SK-N-SH treated with all-trans-retinoic acid at 6 μM for 48 hours (cell line): ENCODE data around the gene KREMEN1.

Experiments
- ATAC-seq: fragments of 200-7000 bp; cut with Tn5 transposase; 3 replicates; pipeline ENCODE4 v1.9.1; 2020; ENCODE audit warnings: mild to moderate bottlenecking, moderate library complexity
- ARNTL ChIP-seq: fragments of 450-650 bp; formaldehyde crosslinking; IDR thresholded peaks from 2 replicates; pipeline ENCODE4 v1.5.0; 2020; ENCODE audit warnings: low read depth, mild to moderate bottlenecking, moderate library complexity, borderline replicate concordance
- BACH2 ChIP-seq: fragments of 250-450 bp; sonication (Bioruptor Pico); IDR thresholded peaks from 2 replicates; pipeline ENCODE4 v1.9.0; 2021; ENCODE audit warnings: mild to moderate bottlenecking, borderline replicate concordance
- CSDC2 ChIP-seq: fragments of 250-450 bp; sonication (Bioruptor Pico); IDR thresholded peaks from 2 replicates; pipeline ENCODE4 v1.5.0; 2020; ENCODE audit warnings: mild to moderate bottlenecking, moderate library complexity
- CSRNP3 ChIP-seq: fragments of 250-450 bp; sonication (Bioruptor Pico); IDR thresholded peaks from 2 replicates; pipeline ENCODE4 v1.5.1; 2021; ENCODE audit warnings: mild to moderate bottlenecking, moderate library complexity
- ESRRG ChIP-seq: fragments of 250-450 bp; sonication (Bioruptor Pico); IDR thresholded peaks from 2 replicates; pipeline ENCODE4 v1.6.1; 2021; ENCODE audit warnings: mild to moderate bottlenecking
- GLIS3 ChIP-seq: fragments of 250-450 bp; sonication (Bioruptor Pico); IDR thresholded peaks from 2 replicates; pipeline ENCODE4 v1.5.0; 2020; ENCODE audit warnings: mild to moderate bottlenecking, moderate library complexity
- ISL1 ChIP-seq: fragments of 250-450 bp; sonication (Bioruptor Pico); IDR thresholded peaks from 2 replicates; pipeline ENCODE4 v2.1.2; 2022; ENCODE audit warnings: mild to moderate bottlenecking, moderate library complexity
- OSR1 ChIP-seq: fragments of 250-450 bp; sonication (Bioruptor Pico); IDR thresholded peaks from 2 replicates; pipeline ENCODE4 v1.8.0; 2022; ENCODE audit warnings: moderate library complexity, mild to moderate bottlenecking, inconsistent platforms
- PPARA ChIP-seq: fragments of 250-450 bp; sonication (Bioruptor Pico); IDR thresholded peaks from 2 replicates; pipeline ENCODE4 v1.5.0; 2020; ENCODE audit warnings: mild to moderate bottlenecking, borderline replicate concordance
- RARB ChIP-seq: fragments of 250-450 bp; sonication (Bioruptor Pico); IDR thresholded peaks from 2 replicates; pipeline ENCODE4 v1.8.0; 2021; ENCODE audit warnings: mild to moderate bottlenecking, moderate library complexity
- SNAI2 ChIP-seq: fragments of 250-450 bp; sonication (Bioruptor Pico); IDR thresholded peaks from 2 replicates; pipeline ENCODE4 v1.5.0; 2020; ENCODE audit warnings: mild to moderate bottlenecking, moderate library complexity
- TCF4 ChIP-seq: fragments of 250-450 bp; sonication (Bioruptor Pico); IDR thresholded peaks from 2 replicates; pipeline ENCODE4 v1.8.0; 2021; ENCODE audit warnings: mild to moderate bottlenecking, moderate library complexity, borderline replicate concordance
- TOX ChIP-seq: fragments of 250-450 bp; sonication (Bioruptor Pico); IDR thresholded peaks from 2 replicates; pipeline ENCODE4 v1.8.0; 2021; ENCODE audit warnings: mild to moderate bottlenecking, moderate library complexity, borderline replicate concordance
- TSHZ2 ChIP-seq: fragments of 250-450 bp; sonication (Bioruptor Pico); IDR thresholded peaks from 2 replicates; pipeline ENCODE4 v1.5.0; 2020; ENCODE audit warnings: mild to moderate bottlenecking, moderate library complexity
- ZC3H10 ChIP-seq: fragments of 250-450 bp; sonication (Bioruptor Pico); IDR thresholded peaks from 2 replicates; pipeline ENCODE4 v1.5.1; 2021; ENCODE audit warnings: mild to moderate bottlenecking, moderate library complexity
- ZFP3 ChIP-seq: fragments of 250-450 bp; sonication (Bioruptor Pico); IDR thresholded peaks from 2 replicates; pipeline ENCODE4 v1.5.0; 2020; ENCODE audit warnings: mild to moderate bottlenecking, moderate library complexity
- ZNF565 ChIP-seq: fragments of 450-650 bp; formaldehyde crosslinking; conservative IDR thresholded peaks from 2 replicates; pipeline ENCODE4 v1.5.0; 2020; ENCODE audit warnings: low read depth, mild to moderate bottlenecking, moderate library complexity
- ZNF70 ChIP-seq: fragments of 450-650 bp; formaldehyde crosslinking; IDR thresholded peaks from 2 replicates; pipeline ENCODE4 v1.5.0; 2020; ENCODE audit warnings: mild to moderate bottlenecking, moderate library complexity
- ZNF8 ChIP-seq: fragments of 450-650 bp; formaldehyde crosslinking; IDR thresholded peaks from 2 replicates; pipeline ENCODE4 v1.5.0; 2020; ENCODE audit warnings: mild to moderate bottlenecking, moderate library complexity
- TF ChIP-seq, protein P1 (sequence below): fragments of 250-450 bp; sonication (Bioruptor Pico); IDR thresholded peaks from 2 replicates; pipeline ENCODE4 v1.5.1; 2020; ENCODE audit warnings: low read depth, mild to moderate bottlenecking, moderate library complexity
- TF ChIP-seq, protein P2 (sequence below): fragments of 250-450 bp; sonication (Bioruptor Pico); IDR thresholded peaks from 2 replicates; pipeline ENCODE4 v1.8.0; 2020; ENCODE audit warnings: mild to moderate bottlenecking, moderate library complexity, borderline replicate concordance

KREMEN1 gene

DNA sequence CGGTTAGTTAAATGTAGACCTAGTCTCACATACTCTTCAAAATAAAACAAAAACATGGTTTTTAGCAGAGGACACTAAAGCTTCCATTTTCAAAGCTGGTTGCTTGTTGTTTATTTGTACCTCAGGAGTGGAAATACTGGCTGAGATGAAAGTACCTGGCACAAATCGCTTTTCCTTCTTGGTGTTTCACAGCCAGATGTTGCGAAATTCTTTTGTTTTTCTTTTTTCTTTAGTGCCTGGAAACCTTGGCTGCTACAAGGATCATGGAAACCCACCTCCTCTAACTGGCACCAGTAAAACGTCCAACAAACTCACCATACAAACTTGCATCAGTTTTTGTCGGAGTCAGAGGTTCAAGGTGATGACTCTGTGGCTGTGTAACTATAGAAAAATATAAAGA, 48.3 kb downstream of the KREMEN1 start:
- no peak for ATAC-seq
- TF ChIP-seq, protein P1, sequence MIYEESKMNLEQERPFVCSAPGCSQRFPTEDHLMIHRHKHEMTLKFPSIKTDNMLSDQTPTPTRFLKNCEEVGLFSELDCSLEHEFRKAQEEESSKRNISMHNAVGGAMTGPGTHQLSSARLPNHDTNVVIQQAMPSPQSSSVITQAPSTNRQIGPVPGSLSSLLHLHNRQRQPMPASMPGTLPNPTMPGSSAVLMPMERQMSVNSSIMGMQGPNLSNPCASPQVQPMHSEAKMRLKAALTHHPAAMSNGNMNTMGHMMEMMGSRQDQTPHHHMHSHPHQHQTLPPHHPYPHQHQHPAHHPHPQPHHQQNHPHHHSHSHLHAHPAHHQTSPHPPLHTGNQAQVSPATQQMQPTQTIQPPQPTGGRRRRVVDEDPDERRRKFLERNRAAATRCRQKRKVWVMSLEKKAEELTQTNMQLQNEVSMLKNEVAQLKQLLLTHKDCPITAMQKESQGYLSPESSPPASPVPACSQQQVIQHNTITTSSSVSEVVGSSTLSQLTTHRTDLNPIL (CRISPR knock-in tag) = no peak
- TF ChIP-seq TCF4 (CRISPR knock-in tag) (no peak), TOX (CRISPR knock-in tag) (no peak), ZNF565 (CRISPR knock-in tag) (no peak), BACH2 (no peak), ESRRG (no peak)

DNA sequence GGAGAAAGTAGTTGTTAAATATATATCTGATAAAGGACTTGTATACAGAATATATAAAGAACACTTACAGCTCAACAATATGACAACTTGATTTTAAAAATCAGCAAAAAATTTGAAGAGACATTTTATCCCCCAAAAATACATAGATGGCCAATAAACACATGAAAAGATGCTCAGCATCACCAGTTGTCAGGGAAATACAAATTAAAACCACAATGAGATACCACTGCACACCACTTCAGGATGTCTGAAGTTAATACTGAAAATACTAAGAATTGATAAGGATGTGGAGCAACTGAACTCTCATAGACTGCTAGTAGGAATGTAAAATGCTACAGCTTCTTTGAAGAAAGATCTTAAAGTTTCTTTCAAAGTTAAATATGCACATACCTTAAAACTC, 49.2 kb downstream of the KREMEN1 start:
- TF ChIP-seq GLIS3 (CRISPR knock-in tag) = no peak
- TF ChIP-seq TOX (CRISPR knock-in tag) = no peak
- no peak for TF ChIP-seq ISL1 (CRISPR knock-in tag)
- TF ChIP-seq ARNTL (CRISPR knock-in tag) = no peak
- TF ChIP-seq PPARA (CRISPR knock-in tag) = no peak
- no peak for TF ChIP-seq TCF4 (CRISPR knock-in tag)
- TF ChIP-seq ZC3H10 (CRISPR knock-in tag) = no peak
- no peak for TF ChIP-seq RARB (CRISPR knock-in tag)
- TF ChIP-seq ZNF565 (CRISPR knock-in tag) = no peak
- no peak for TF ChIP-seq CSDC2 (CRISPR knock-in tag)
- TF ChIP-seq OSR1 (CRISPR knock-in tag) = no peak
- no peak for TF ChIP-seq ZNF8
- TF ChIP-seq ZFP3 (CRISPR knock-in tag) = no peak
- TF ChIP-seq CSRNP3 (CRISPR knock-in tag) = no peak
- TF ChIP-seq ZNF70 = no peak
- TF ChIP-seq TSHZ2 (CRISPR knock-in tag) = no peak
- TF ChIP-seq BACH2 = no peak
- no peak for TF ChIP-seq SNAI2 (CRISPR knock-in tag)
- ATAC-seq = no peak

DNA sequence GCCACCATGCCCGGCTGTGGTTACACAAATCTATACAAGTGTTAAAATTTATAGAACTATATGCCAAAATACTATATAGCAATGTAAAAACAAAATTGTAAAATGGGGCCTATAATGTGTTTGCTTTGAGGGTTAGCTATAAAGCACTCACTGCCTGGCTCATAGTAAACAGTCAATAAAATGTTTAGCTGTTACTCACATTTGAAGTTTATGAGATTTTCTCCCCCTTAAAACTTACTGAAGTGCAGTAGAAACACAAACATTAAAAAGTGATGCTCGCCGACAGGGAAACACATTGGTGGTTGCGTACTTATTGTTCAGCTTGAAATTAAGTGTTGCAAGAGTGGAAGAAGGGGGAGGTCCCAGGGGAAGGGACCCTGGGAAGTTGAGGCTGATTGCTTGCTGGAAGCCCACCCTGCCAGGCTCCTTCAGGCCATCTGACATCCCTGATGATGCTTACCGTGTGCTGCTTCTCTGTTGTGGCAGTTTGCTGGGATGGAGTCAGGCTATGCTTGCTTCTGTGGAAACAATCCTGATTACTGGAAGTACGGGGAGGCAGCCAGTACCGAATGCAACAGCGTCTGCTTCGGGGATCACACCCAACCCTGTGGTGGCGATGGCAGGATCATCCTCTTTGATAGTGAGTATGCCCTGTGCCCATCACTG, 52.1 kb downstream of the KREMEN1 start:
- ATAC-seq = no peak
- no peak for TF ChIP-seq ZFP3 (CRISPR knock-in tag)
- no peak for TF ChIP-seq ISL1 (CRISPR knock-in tag)
- no peak for TF ChIP-seq GLIS3 (CRISPR knock-in tag)
- no peak for TF ChIP-seq CSRNP3 (CRISPR knock-in tag)
- TF ChIP-seq, protein P1 (CRISPR knock-in tag) = no peak
- TF ChIP-seq ZNF70 = no peak
- no peak for TF ChIP-seq ARNTL (CRISPR knock-in tag)
- TF ChIP-seq ESRRG = no peak
- TF ChIP-seq, protein P2, sequence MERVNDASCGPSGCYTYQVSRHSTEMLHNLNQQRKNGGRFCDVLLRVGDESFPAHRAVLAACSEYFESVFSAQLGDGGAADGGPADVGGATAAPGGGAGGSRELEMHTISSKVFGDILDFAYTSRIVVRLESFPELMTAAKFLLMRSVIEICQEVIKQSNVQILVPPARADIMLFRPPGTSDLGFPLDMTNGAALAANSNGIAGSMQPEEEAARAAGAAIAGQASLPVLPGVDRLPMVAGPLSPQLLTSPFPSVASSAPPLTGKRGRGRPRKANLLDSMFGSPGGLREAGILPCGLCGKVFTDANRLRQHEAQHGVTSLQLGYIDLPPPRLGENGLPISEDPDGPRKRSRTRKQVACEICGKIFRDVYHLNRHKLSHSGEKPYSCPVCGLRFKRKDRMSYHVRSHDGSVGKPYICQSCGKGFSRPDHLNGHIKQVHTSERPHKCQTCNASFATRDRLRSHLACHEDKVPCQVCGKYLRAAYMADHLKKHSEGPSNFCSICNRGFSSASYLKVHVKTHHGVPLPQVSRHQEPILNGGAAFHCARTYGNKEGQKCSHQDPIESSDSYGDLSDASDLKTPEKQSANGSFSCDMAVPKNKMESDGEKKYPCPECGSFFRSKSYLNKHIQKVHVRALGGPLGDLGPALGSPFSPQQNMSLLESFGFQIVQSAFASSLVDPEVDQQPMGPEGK = no peak
